GM12872 (cell line): ENCODE measurements around the gene STK11.

Experiments used
- TF ChIP-seq, protein P1 (sequence below): IDR thresholded peaks from 3 replicates; pipeline ENCODE4 v1.5.1; 2011; ENCODE audit warnings: low read depth, mild to moderate bottlenecking, low read length, moderate library complexity; ENCODE audit not compliant: insufficient read depth

STK11 gene

DNA sequence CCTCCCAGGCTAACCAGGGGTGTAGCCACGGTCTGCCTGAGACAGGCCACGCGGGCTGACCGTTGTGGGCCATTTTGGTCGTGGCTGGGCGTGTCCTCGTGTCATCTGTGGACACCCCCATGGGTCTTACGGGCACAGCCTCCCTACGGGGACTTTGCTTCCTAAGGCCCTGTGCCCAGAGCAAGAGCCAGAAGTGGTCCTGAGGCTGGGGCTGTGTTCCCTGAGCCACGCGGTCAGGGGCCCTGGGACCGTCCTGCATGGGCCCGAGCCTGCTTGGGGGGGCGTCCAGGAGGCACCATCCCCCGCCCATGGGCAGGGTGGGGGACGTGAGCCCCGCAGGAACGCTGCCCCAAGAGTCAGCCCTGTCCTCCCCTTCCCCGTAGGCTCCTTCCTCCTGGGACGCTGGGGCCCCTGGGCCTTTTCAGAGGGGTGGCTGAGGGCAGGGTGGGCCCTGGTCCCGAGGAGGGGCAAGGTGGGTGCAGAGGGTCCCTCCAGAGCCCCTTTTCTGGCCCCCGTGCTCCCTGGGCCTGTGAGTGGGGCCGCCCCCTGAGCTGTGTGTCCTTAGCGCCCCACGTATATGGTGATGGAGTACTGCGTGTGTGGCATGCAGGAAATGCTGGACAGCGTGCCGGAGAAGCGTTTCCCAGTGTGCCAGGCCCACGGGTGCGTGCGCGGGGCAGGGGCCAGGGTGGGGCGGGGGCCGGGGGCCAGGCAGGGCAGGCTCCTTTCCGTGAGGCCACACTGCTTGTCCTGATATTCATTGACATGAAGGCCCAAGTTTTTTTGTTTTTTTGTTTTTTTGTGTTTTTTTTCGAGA lies 13.4 kb downstream of the STK11 start:
- TF ChIP-seq, protein P1, sequence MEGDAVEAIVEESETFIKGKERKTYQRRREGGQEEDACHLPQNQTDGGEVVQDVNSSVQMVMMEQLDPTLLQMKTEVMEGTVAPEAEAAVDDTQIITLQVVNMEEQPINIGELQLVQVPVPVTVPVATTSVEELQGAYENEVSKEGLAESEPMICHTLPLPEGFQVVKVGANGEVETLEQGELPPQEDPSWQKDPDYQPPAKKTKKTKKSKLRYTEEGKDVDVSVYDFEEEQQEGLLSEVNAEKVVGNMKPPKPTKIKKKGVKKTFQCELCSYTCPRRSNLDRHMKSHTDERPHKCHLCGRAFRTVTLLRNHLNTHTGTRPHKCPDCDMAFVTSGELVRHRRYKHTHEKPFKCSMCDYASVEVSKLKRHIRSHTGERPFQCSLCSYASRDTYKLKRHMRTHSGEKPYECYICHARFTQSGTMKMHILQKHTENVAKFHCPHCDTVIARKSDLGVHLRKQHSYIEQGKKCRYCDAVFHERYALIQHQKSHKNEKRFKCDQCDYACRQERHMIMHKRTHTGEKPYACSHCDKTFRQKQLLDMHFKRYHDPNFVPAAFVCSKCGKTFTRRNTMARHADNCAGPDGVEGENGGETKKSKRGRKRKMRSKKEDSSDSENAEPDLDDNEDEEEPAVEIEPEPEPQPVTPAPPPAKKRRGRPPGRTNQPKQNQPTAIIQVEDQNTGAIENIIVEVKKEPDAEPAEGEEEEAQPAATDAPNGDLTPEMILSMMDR = no peak

DNA sequence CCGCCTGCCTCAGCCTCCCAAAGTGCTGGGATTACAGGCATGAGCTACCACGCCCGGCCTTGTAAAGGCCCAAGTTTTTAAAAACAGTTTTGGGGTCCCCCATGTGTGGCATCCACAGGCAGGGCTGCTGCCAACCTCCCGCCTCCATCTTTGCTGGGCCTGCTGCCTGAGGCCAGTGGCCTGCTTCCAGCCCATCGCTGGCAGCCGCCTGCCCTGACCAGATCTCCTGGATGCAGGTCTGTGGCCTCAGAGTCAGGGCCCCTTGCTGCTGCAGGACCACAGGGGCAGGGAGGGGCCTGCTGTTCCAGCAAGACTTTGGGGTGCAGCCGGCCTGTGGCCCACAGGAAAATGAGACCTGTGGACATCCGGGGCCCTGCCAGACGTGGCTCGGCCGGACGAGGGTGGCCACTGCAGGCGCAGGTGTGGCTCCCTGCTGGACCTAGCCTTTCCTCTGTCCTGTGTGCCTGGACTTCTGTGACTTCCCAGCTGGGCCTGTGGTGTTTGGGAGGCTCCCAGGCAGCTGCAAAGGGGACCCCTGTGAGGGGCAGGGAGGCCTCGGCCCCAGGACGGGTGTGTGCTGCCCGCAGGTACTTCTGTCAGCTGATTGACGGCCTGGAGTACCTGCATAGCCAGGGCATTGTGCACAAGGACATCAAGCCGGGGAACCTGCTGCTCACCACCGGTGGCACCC lies 14.4 kb downstream of the STK11 start:
- TF ChIP-seq, protein P1 = no peak

- TF ChIP-seq, protein P1 = peak; percentile 62
Measured at GRCh38 chr19:1220477-1220930, 14.9 kb downstream of the STK11 start.

- TF ChIP-seq, protein P1 = peak; percentile 39; the same call in 2 of the 3 replicates
Measured at GRCh38 chr19:1220976-1221903, 15.7 kb downstream of the STK11 start.

- TF ChIP-seq, protein P1 = no peak
Measured at GRCh38 chr19:1221904-1222255, 16.3 kb downstream of the STK11 start.

- TF ChIP-seq, protein P1 = peak; percentile 27; the same call in 2 of the 3 replicates
Measured at GRCh38 chr19:1222394-1222793, 16.8 kb downstream of the STK11 start.
